Spinal cord (tissue), 10 donors: ENCODE data around the gene SIGLEC1. TPM values are rescaled to one million over a fixed set of nuclear protein-coding genes. Genes with fewer than 3 reads are reported as not detected.

Experiments
- DNase-seq, 6 donors: peaks; one replicate each; pipeline versions ENCODE4 v3.0.0 to v3.0.0-alpha.2; 2013 to 2015; ENCODE audit warnings: low spot score in 6 of 6, low read depth in 4 of 6
- H3K27ac ChIP-seq: one replicate; pipeline ENCODE4 v1.5.1; 2013; ENCODE audit warnings: low read depth, low read length, control low read depth
- H3K27me3 ChIP-seq: one replicate; pipeline ENCODE4 v1.6.1; 2013; ENCODE audit warnings: low read length; ENCODE audit not compliant: control insufficient read depth, insufficient read depth
- H3K36me3 ChIP-seq: one replicate; pipeline ENCODE4 v1.6.1; 2013; ENCODE audit warnings: low read length; ENCODE audit not compliant: control insufficient read depth, insufficient read depth
- H3K4me1 ChIP-seq: one replicate; pipeline ENCODE4 v1.6.1; 2013; ENCODE audit warnings: low read length; ENCODE audit not compliant: control insufficient read depth, insufficient read depth
- H3K4me3 ChIP-seq: one replicate; pipeline ENCODE4 v1.5.1; 2013; ENCODE audit warnings: low read depth, low read length, control low read depth
- H3K9me3 ChIP-seq: one replicate; pipeline ENCODE4 v1.6.1; 2013; ENCODE audit warnings: low read length; ENCODE audit not compliant: control insufficient read depth, insufficient read depth
- WGBS: methylation state at CpG from one replicate; pipeline ENCODE4 v1.1.5; 2013; ENCODE audit warnings: missing lambda C conversion rate; ENCODE audit not compliant: insufficient coverage; 5-methylcytosine and 5-hydroxymethylcytosine counted together
- polyA plus RNA-seq, 2 donors: library from polyadenylated mRNA; unstranded; fragments of 120-200 nt; gene quantifications; one replicate each; pipeline ENCODE4 v1.2.1, GENCODE V29; 2013; ENCODE audit not compliant: insufficient read length in 2 of 2
- total RNA-seq, 2 donors: library from RNA; depleted of rRNA in 1 of 2; stranded (reverse); fragments of 120-200 nt in 1 of 2; fragments of >200 nt in 1 of 2; gene quantifications; one replicate each; pipeline versions ENCODE4 v1.2.3 to v1.2.4, GENCODE V29; 2013 to 2014
- donor health status: healthy.

SIGLEC1 gene
- total and polyA plus RNA-seq, 4 donors, result 0.71 to 1.9 (median 1.5) TPM

GRCh38 chr20:3704087-3704486, 8.3 kb downstream of the SIGLEC1 start:
- peaks cover 8% of the 10 kb centered on the region for H3K4me1 ChIP-seq
- no peaks in the 10 kb centered on the region for H3K27me3 ChIP-seq
- no peaks in the 10 kb centered on the region for H3K9me3 ChIP-seq
- H3K27ac ChIP-seq, result no peak overlapping the region
- no peaks in the 10 kb centered on the region for H3K36me3 ChIP-seq
- 60% methylated on average over 5 of the region's 5 CpGs for WGBS
- DNase-seq, result peak in 2 of 6 donors; percentile 8 to 34
- H3K4me3 ChIP-seq, result no peak overlapping the region

DNA sequence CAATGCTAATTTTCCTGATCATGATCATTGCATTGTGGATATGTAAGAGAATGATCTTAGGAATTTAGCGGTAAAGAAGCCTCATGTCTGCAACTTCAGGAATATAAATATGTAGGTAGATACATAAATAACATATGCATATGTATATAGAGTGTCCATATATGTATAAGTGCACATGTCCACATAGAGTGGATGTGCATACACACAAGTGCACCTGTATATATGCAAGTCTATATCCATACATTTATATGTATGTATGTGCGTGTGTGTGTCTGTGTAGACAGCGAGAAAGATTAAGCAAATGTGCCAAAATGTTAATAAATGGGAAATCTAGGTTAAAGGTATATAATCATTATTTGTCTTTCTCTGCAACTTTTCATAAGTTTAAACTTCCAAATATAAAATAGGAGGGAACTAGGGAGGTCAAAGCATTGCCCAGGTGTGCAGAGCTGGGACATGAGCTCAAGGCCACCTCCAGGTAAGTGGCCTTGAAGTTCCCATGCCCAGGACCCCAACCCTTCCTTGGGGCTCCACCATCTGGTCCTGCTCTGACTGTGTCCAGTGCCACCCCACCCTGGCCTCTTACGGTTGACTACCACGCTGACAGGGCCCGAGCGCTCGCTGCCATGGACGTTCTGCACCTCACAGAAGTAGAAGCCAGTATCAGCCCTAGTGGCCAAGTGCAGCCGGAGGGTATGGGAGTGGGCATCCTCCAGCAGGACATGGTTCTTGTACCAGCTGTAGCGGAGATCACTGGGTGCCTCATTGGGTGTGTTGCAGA, 9.6 kb downstream of the SIGLEC1 start:
- Histone ChIP-seq H3K9me3 (no peaks in the 10 kb centered on the region), H3K4me3 (no peak overlapping the region), H3K27me3 (no peaks in the 10 kb centered on the region), H3K27ac (no peak overlapping the region), H3K36me3 (no peaks in the 10 kb centered on the region), H3K4me1 (peaks cover 18% of the 10 kb centered on the region)
- 95% methylated on average over 8 of the region's 11 CpGs for WGBS
- DNase-seq, result no peak

DNA sequence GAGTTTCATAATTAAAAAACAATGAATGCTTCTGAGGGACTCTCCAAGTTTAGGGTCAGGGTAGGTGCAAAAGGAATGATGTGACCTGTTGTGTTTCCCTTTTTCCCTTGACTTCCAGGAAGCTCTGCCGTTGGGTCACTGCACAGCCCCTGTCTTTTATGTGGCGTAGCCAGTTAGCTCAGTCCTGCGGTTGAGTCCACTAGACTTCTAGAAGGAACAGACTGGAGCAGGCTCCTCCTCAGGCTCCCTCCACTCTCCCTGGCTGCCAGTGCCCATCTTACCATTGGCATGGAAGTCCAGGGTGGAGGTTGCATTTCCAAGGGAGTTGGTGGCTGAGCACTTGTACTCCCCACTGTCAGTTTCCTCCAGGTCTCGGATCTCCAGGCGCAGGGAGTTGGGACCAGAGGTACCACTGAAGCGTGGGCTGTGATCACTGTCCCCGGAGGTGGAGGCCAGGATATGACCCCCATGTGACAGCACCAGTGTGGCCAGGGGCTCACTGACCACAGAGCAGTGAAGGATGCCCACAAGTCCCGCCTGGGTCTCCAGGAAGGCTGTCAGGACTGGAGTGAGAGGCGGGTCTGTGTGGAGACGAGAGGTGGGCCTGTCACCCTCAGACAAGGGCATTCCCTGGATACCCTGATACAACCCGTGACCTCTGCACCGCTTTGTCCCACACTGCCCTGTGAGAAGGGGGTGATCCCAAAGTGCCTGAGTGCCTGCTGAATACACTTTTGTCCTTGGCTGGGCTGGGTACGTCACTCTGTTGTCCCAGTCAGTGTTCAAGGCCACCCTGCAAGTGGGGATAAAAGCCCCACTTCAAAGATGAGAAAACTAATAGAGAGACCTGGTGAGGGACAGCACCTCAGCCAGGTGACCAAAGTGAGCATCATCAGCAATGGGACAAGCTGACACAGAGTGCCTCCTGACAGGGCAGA, 11.1 kb downstream of the SIGLEC1 start:
- 91% methylated on average over 13 of the region's 13 CpGs for WGBS
- H3K9me3 ChIP-seq, result no peaks in the 10 kb centered on the region
- H3K4me1 ChIP-seq, result peaks cover 18% of the 10 kb centered on the region

GRCh38 chr20:3699037-3699436, 13.4 kb downstream of the SIGLEC1 start:
- Histone ChIP-seq H3K9me3 (no peaks in the 10 kb centered on the region), H3K4me3 (no peak overlapping the region), H3K36me3 (no peaks in the 10 kb centered on the region), H3K27ac (no peak overlapping the region), H3K4me1 (peaks cover 16% of the 10 kb centered on the region), H3K27me3 (no peaks in the 10 kb centered on the region)
- DNase-seq, result no peak
- WGBS, result 84% methylated on average over 15 of the region's 16 CpGs

More for the DNA sequence above, 11.1 kb downstream of the SIGLEC1 start:
- Histone ChIP-seq H3K36me3 (no peaks in the 10 kb centered on the region), H3K4me3 (no peak overlapping the region), H3K27ac (no peak overlapping the region), H3K27me3 (no peaks in the 10 kb centered on the region)
- no peak for DNase-seq

DNA sequence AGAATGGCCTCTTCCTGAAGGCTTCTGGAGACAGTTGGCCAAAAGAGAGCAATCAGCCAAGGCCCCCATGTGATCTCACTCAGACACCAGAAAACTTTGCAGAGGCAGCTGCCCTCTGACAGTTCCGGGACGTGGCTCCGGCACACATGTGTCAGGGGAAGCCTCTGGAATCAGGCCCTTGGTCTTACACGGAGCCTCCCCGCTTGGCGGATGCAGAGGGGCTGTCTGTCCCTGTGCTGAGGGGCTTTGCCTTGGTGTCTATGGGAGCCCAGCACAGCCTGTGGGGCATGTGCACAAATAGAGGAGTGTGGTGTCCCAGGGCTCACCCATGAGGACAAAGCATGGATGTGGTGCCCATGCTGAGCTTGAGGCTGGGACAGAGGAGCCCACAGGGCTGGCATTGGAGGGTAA, 13.8 kb downstream of the SIGLEC1 start:
- Histone ChIP-seq H3K4me1 (peaks cover 14% of the 10 kb centered on the region), H3K36me3 (no peaks in the 10 kb centered on the region), H3K9me3 (no peaks in the 10 kb centered on the region), H3K4me3 (no peak overlapping the region), H3K27ac (no peak overlapping the region), H3K27me3 (no peaks in the 10 kb centered on the region)
- WGBS, result 78% methylated on average over 6 of the region's 6 CpGs
- DNase-seq, result no peak

GRCh38 chr20:3697588-3698305, 14.7 kb downstream of the SIGLEC1 start:
- no peaks in the 10 kb centered on the region for H3K9me3 ChIP-seq
- H3K4me3 ChIP-seq, result no peak overlapping the region
- H3K4me1 ChIP-seq, result peaks cover 14% of the 10 kb centered on the region
- no peaks in the 10 kb centered on the region for H3K27me3 ChIP-seq
- no peak for DNase-seq
- H3K27ac ChIP-seq, result no peak overlapping the region
- 64% methylated on average over 18 of the region's 18 CpGs for WGBS
- H3K36me3 ChIP-seq, result no peaks in the 10 kb centered on the region

DNA sequence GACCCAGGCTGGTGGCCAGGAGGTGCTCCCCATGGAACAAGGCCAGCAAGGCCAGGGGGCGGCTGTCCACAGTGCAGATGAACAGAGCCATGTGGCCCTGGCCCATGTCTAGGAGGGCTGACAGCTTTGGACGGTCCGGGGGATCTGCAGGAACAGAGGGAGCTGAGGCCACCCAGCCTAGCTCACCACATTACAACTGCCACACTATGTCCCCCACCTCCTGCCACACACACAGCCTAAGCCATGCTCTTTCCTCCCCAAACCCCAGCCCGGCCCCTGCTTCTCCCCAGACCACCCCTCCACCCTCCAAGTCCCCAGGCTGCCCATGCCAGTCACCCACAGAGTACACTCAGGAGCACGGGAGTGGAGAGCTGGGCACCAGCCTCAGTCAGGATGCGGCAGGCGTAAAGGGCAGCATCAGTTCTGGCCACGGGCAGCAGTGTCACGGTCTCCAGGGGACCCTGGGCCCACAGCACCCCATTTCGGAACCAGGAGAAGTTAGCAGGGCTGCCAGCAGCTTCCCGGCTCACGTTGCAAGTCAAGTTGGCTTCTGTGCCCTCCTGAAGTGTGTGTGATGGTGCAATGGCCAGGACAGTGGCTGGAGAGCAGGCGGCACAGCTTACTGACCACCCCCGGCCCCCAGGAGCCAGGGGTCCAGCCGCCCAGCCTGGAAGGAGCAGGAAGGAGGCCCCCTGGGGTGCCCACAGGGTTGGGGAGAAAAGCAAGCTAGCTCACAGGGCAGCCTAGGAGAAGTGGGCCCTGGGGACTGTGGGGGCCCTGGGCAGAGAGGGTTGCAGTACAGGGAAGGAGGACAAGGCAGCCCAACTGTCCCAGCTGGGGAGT, 15.4 kb downstream of the SIGLEC1 start:
- no peaks in the 10 kb centered on the region for H3K9me3 ChIP-seq
- peaks cover 14% of the 10 kb centered on the region for H3K4me1 ChIP-seq
- DNase-seq, result no peak
- H3K4me3 ChIP-seq, result no peak overlapping the region
- H3K27me3 ChIP-seq, result no peaks in the 10 kb centered on the region
- H3K36me3 ChIP-seq, result no peaks in the 10 kb centered on the region
- WGBS, result 88% methylated on average over 15 of the region's 15 CpGs
- H3K27ac ChIP-seq, result no peak overlapping the region

DNA sequence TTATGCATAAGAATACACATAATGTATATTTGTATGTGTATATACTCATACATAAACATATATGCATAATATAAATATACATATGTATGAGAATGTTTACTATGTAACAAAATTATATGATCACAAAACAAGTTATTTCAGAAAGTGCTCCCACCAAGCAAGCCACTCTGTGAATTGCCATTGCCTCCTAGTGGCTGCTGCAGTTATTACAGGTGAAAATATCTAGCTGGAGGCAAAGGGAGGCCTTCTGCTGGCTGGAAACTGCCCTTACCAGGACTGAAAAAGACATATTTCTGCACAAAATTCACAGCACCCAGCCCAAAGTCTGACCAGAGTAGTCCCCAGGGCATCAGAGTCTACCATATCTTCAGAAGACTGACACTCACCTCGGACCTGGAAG, 16.2 kb downstream of the SIGLEC1 start:
- peaks cover 14% of the 10 kb centered on the region for H3K4me1 ChIP-seq
- H3K27ac ChIP-seq, result no peak overlapping the region
- no CpG with 5 or more reads among the region's 1 CpG for whole genome bisulfite sequencing
- H3K4me3 ChIP-seq, result no peak overlapping the region
- no peaks in the 10 kb centered on the region for H3K9me3 ChIP-seq
- H3K36me3 ChIP-seq, result no peaks in the 10 kb centered on the region
- no peak for DNase-seq
- H3K27me3 ChIP-seq, result no peaks in the 10 kb centered on the region

DNA sequence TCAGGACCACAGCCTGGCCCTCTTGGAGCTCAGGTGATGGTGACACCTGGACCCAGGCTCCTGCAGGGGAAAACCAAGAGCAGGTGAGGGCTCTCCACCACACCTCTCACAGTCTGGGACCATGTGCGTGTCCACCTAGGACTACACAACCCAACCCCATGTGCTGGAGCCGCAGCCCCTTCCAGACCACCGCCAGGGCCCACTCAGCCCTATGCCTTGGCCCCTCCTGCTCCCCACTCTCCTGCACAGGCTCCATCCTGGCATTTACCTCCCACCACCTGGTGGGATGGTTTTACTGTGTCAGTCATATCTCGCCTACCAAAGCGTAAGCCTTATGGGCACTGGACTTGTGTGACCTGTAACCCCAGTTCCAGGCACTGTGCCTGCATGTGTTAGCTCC, 17.5 kb downstream of the SIGLEC1 start:
- no peak overlapping the region for H3K27ac ChIP-seq
- H3K27me3 ChIP-seq, result no peaks in the 10 kb centered on the region
- no peak for DNase-seq
- peaks cover 14% of the 10 kb centered on the region for H3K4me1 ChIP-seq
- H3K36me3 ChIP-seq, result no peaks in the 10 kb centered on the region
- H3K9me3 ChIP-seq, result no peaks in the 10 kb centered on the region
- no peak overlapping the region for H3K4me3 ChIP-seq
- WGBS, result 100% methylated on average over 4 of the region's 5 CpGs
